ENCODE data around the gene ST6GALNAC1.
A peak's percentile ranks its signal among the peaks of the same experiment; 100 is the strongest.

The ST6GALNAC1 gene

GRCh38 chr17:76643553-76644148, at the start of gene ST6GALNAC1:
Gene ST6GALNAC1 (minus strand): TSS chr17:76643757. CDS start chr17:76643638, 119 bp downstream.
- DNase-seq: no peak

GRCh38 chr17:76691379-76692191, 48.0 kb upstream of the ST6GALNAC1 start:
- no peak for DNase-seq

- no peak for DNase-seq
Observed at GRCh38 chr17:76690596-76691280, 47.2 kb upstream of the ST6GALNAC1 start.

GRCh38 chr17:76689859-76690258, 46.3 kb upstream of the ST6GALNAC1 start:
- DNase-seq: no peak

GRCh38 chr17:76688165-76688622, 44.6 kb upstream of the ST6GALNAC1 start:
- no peak for DNase-seq

- no peak for DNase-seq
Observed at GRCh38 chr17:76687298-76688164, 44.0 kb upstream of the ST6GALNAC1 start.

GRCh38 chr17:76686538-76687297, 43.2 kb upstream of the ST6GALNAC1 start:
- no peak for DNase-seq

GRCh38 chr17:76685846-76686245, 42.3 kb upstream of the ST6GALNAC1 start:
- DNase-seq: no peak

- no peak for DNase-seq
Observed at GRCh38 chr17:76685366-76685765, 41.8 kb upstream of the ST6GALNAC1 start.

GRCh38 chr17:76684756-76685155, 41.2 kb upstream of the ST6GALNAC1 start:
- DNase-seq: no peak

- no peak for DNase-seq
Observed at GRCh38 chr17:76683921-76684745, 40.6 kb upstream of the ST6GALNAC1 start.

GRCh38 chr17:76683011-76683755, 39.6 kb upstream of the ST6GALNAC1 start:
- no peak for DNase-seq

GRCh38 chr17:76682296-76682695, 38.7 kb upstream of the ST6GALNAC1 start:
- DNase-seq: no peak

- peak; percentile 59 for DNase-seq
Observed at GRCh38 chr17:76681222-76682137, 37.9 kb upstream of the ST6GALNAC1 start.

GRCh38 chr17:76679239-76679638, 35.7 kb upstream of the ST6GALNAC1 start:
- no peak for DNase-seq

GRCh38 chr17:76678330-76678729, 34.8 kb upstream of the ST6GALNAC1 start:
- DNase-seq: no peak

GRCh38 chr17:76677406-76677805, 33.8 kb upstream of the ST6GALNAC1 start:
- DNase-seq: no peak

GRCh38 chr17:76676629-76677028, 33.1 kb upstream of the ST6GALNAC1 start:
- DNase-seq: no peak

GRCh38 chr17:76675648-76676047, 32.1 kb upstream of the ST6GALNAC1 start:
- no peak for DNase-seq

Measured in GDM1 (cell line).